ENCODE data around the gene SLC25A52.
"Not testable (repeated sequence)": the region's sequence is repeated elsewhere in the genome, so short reads cannot be mapped to it uniquely, and the experiment has no call there.

Gene SLC25A52

GRCh38 chr18:31760695-31761094 lies at the start of gene SLC25A52:
TSS of gene SLC25A52 (minus strand) at chr18:31760880. CDS start at chr18:31760661, 219 bp downstream.
- no peak for DNase-seq

- DNase-seq, result not testable (repeated sequence)
These were observed 48.4 kb upstream of the SLC25A52 start for GRCh38 chr18:31809049-31809448.

GRCh38 chr18:31801078-31801477 lies 40.4 kb upstream of the SLC25A52 start:
- no peak for DNase-seq

- not testable (repeated sequence) for DNase-seq
These were observed 38.6 kb upstream of the SLC25A52 start for GRCh38 chr18:31799257-31799656.

- DNase-seq, result no peak
These were observed 37.7 kb upstream of the SLC25A52 start for GRCh38 chr18:31798399-31798798.

GRCh38 chr18:31795747-31796146 lies 35.1 kb upstream of the SLC25A52 start:
- no peak for DNase-seq

GRCh38 chr18:31793531-31793930 lies 32.9 kb upstream of the SLC25A52 start:
- DNase-seq, result no peak

DNA sequence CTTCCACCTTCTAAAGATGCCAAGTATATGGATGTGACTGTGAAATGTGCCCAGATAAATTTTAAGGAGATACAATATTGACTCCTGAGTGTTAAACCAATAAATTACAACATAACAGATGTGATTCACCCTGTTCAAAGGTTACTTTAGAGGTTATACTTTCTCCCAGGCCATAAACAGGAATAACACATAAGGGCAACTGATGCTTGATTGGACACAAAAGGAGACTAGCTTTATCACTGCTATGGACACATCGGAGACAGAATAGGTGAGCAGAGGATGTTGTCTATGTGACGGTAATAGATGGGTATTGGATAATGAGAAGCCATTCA lies 31.9 kb upstream of the SLC25A52 start:
- no peak for DNase-seq

DNA sequence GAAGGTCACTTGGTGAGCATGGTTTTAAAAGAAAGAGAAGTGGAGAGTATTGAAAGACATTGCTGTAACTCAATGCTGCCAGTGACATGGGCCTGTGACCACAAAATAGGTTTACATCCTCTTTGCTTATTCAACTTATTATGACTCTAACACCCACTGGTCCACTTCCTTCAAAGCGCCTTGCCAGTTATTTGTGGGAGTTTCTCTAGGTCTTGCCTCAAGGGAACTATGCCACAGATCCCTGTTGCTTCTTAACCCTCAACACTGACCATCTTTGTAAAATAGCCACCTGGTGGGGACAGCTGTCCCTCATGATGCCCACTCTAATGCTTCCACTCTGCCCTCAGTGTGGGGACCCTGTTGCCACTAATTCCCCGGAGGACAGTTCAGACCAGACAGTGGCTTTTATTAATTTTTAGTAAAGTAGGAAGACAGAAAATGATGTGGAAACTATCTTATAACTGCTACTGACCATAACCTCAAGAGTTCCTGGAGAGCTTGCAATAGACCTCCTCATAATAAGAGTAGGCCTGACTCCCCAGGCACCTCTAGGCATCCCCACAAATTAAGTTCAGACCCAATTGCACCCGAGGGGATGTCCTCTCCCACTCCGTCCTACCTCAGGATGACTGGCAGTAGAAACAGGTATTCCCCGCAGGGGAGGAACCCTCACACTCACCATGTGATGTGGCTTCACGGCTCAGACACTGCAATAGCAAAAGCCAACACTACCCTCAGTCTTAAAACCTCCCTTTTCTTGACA lies 31.3 kb upstream of the SLC25A52 start:
- DNase-seq, result peak; percentile 93

DNA sequence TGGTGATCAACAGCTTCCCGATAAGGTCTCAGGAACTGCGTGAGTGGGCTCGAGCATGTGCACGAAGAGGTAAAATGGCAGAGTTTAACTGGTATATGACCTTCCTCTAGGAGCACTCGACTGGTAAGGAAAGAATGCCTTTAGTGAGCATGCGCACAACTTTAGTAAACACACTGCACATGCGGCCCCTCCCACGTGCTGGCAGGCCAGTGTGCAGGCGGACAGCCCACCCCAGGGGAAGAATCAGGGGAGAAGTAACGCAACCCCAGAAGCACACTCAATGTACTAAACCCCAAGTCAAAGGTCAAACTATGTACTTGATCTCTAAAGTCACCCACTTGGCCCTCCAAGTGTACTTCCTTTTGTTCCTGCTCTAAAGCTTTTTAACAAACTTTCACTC lies 28.7 kb upstream of the SLC25A52 start:
- DNase-seq, result no peak

GRCh38 chr18:31783059-31783458 lies 22.4 kb upstream of the SLC25A52 start:
- DNase-seq, result no peak

DNA sequence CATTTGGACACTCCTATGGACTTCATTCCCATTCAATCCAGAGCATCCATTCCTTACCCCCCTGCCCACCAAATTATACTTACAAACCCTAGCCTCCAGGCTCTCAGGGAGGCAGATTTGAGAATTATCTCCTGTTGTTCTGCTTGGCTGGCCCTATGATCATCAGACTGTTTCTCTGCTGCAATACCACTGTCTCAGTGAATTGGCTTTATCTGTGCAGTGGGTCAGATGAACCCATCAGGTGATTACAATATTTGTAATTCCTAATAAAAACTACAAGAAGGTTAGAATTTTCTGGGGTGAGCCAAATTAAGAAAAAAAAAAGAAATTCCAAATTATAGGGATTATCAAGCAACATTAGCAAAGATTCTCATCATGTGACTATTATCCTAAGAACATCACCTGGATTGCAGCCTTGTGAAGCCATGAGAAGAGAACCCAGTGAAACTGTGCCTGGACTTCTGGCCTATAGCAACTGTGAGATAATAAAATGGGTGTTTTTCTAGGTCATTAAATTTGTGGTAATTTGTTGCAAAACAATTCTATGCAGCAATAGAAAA lies 17.8 kb upstream of the SLC25A52 start:
- no peak for DNase-seq

DNA sequence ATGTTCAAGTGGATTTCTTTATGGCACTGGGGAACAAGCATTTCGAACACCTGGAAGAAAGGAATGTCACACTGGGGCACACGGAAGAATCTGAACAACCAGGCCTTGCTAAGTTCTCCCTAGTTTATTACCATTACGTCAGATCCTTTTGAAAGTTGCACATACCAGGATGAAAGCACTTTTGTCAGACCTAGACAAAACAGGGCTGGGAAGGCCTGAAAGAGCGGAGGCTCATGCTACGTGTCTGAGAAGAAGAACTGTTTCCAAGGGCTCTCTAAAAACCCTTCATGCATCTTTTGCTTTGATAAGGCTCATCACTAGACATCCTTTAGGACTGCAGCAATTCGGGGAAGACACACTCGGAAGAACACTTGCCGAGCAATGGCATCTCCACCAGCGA lies 15.4 kb upstream of the SLC25A52 start:
- no peak for DNase-seq

DNA sequence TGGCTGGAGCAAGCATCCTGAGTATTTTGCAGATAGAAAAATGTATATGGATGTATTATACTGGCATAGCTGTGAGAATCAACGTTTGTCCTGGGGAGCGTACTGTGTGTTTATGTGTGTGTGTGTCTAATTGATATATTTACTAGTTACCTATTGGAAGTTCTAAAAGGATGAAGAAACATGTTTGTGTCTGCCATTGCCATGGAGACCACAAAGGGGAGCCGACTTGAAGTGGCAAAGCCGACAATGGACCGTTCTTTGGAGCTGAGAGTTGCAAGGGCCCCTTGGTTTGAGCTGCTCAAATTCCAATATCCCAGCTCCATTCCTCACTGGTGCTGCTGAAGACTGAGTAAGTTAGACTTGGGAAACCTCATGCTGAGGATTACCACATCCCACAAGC lies 14.3 kb upstream of the SLC25A52 start:
- DNase-seq, result no peak

- DNase-seq, result no peak
These were observed 13.8 kb upstream of the SLC25A52 start for GRCh38 chr18:31774477-31774785.

GRCh38 chr18:31773774-31774476 lies 13.2 kb upstream of the SLC25A52 start:
- no peak for DNase-seq

GRCh38 chr18:31772699-31773098 lies 12.0 kb upstream of the SLC25A52 start:
- no peak for DNase-seq

DNA sequence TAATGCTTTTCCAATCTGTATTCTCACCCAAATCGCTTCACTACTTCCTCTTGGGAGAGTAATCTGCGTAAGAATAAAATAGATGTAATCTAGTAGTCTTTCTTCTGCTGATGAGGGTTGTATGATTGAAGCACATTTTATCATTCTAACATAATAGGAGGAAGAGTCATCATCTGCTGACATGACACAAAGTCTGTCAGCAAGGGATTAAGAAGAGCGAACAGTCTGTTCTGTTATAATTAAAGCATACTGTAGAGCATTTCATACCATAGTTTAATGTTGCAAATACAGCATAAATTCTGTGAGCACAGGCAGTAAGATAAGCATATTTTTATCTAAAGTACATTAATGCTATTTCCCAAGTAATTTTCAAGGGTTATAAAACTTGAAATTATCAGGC lies 10.4 kb downstream of the SLC25A52 start:
- DNase-seq, result no peak

DNA sequence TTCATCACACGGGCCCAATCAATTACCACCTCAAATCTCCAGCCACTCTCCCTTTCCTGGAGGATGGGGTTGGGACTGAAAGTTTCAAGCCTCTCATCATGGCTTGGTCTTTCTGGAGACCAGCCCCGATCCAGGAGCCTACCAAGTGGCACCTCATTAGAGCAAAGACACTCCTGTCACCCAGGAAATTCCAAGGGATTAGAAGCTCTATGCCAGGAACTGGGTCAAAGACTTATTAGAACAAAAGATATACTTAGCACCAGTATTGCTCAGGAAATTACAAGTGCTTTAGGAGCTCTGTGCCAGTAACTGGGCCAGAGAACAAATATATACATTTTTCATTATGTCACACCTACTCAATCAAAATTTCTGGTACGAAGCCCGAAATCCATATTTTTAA lies 14.3 kb downstream of the SLC25A52 start:
- DNase-seq, result no peak

- no peak for DNase-seq
These were observed 16.2 kb downstream of the SLC25A52 start for GRCh38 chr18:31744321-31745067.

DNA sequence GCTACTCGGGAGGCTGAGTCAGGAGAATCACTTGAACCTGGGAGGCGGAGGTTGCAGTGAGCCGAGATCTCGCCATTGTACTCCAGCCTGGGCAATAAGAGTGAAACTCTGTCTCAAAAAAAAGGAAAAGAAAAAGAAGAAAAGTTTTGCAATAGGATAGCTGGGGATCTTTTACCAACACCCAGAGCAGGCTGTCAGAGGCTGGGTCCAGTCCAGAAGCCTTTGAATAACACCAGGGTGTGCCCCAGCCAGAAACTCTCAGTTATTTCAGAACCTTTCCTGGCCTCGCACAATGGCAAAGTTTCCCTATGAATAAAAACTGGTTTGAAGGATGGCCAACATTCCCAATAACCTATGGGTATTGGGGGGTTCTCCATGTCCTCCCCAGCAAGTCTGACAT lies 17.1 kb downstream of the SLC25A52 start:
- DNase-seq, result not testable (repeated sequence)

DNA sequence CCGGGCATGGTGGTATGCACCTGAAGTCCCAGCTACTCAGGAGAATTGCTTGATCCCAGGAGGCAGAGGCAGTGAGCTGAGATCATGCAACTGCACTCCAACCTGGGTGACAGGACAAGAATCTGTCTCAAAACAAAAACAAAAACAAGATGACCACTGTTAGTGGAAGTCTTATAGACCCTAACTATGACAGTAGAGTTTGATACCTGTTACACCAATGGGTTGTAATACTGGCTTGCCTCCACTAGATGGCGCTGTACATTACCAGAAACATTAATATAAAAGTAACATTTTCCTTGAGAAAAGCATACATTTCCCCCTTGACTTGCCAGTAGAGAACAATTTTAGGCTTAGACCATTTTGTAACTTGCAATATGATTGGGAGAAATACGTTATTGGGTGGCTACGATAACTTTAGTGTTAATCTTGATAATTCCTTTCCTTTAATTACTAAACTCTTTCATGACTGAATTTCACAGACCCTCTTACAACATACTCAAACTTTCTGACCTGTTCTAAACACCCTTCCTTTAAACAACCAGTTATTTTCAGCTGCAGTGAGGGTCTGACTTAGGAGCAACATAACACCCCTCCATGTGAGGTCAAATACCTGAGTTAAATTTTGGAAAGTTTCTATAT lies 19.5 kb downstream of the SLC25A52 start:
- DNase-seq, result peak; percentile 60

DNA sequence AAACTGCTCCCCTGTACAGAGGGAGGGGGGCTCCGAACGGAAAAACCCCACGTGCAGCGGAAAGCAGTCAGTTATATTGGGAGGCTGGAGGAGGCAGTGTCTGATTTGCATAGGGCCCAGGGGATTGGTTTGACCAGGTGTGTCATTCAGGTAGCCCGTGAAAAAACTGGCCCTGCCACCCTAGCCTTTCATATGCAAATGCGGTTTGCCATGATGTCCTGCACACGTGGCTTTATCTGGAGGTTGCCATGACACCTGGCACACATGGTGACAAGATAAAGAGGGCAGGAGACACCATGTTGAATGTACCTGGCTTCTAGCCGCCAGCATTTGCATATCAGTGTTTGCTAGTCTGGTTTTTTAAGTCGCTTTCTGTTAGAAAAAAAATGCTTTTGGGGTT lies 20.5 kb downstream of the SLC25A52 start:
- DNase-seq, result no peak

Measured in inflammatory macrophage treated with lipopolysaccharide for 4 hours (primary cell).